Sciatic nerve (tissue), 2 donors: ENCODE results near the gene ABTB2. TPM values are rescaled to one million over a fixed set of nuclear protein-coding genes. Genes with fewer than 3 reads are reported as not detected.

Experiments
- ATAC-seq: fragments of 200-7000 bp; cut with Tn5 transposase; one replicate; pipeline ENCODE4 v1.9.1; 2020; ENCODE audit warnings: mild to moderate bottlenecking, moderate library complexity
- DNase-seq: peaks from one replicate; pipeline ENCODE4 v3.0.0-alpha.2; 2020; ENCODE audit warnings: low spot score
- intact Hi-C: fragments of 100-400 bp; cut with DNase I; formaldehyde crosslinking; loops from one replicate; pipeline ENCODE4 v1.14.2; 2022
- total RNA-seq: library from RNA; stranded (reverse); fragmentation: NEBNext Ultra II Directional; extraction: Animal tissue kit (Norgen Biotek cat#: 25700); gene quantifications from one replicate; pipeline ENCODE4 v1.2.1, GENCODE V29; 2021
- donor health status: DM: no; HTN: no; CAD: no.
- donor health status: DM: no; HTN: no; CAD: no.

Gene ABTB2
- total RNA-seq, 1 donor from 2014 or later = 10.5 TPM

DNA sequence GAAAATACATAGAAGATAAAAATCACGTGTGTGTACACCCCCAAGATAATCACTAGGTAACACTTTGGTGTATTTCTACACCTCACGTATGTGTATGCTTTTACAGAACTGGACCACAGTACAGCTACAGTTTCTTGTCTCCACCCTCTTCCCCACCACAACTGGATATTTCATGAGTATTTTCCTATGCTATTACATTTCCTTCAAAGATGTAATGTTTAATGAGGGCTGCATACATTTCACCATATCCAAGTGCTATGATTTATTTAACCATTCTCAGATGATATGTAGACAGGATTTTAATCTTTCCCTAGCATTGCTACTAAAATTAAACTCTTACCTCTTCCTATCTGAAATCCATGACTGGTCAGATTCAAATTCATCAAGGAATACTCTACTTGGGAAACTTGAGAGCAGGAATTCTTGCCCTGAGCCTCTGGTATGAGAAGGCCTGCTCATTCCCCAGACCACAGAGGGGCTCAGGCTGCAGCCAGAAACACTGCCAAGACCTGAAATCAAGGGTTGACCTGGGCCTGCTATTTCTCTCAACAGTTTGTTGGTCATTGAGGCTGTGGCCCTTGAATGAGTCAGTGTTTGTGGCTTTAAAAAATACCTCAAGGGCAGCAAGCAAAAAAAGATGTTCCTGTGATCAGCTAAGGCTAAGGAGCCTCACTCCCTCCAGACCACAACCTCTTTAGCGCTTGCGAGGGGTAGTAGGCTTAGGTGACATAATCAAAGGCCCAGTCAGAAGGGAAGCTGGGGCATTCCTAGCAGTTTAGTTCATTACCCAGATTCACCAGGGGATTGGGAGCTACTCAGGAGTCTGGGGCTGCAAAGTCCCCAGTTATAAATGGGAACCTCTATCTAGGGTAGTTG, 55.5 kb downstream of the ABTB2 start:
- no peak for ATAC-seq

DNA sequence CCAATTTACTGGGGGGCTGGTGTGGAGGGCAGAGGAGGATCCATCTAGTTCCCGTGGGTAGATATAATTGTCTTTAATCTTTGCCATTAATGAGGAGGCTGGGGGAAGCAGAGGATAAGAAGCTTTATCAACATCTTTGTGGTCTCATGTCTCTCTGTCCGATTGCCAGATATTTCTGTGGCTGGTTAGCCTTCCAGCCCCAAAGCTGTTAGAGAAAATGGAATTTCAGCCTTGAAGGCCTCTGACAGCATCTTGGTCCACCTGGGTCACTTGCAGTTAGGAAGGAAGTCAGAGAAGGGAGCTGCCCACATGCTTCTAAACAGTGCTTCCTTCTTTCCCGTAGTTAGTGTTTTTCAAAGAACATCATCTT, 56.9 kb downstream of the ABTB2 start:
- ATAC-seq (no peak), DNase-seq (no peak)
- intact Hi-C loops = no loop called here

More for the DNA sequence above, 55.5 kb downstream of the ABTB2 start:
- no peak for DNase-seq
- intact Hi-C loops = no loop called here

DNA sequence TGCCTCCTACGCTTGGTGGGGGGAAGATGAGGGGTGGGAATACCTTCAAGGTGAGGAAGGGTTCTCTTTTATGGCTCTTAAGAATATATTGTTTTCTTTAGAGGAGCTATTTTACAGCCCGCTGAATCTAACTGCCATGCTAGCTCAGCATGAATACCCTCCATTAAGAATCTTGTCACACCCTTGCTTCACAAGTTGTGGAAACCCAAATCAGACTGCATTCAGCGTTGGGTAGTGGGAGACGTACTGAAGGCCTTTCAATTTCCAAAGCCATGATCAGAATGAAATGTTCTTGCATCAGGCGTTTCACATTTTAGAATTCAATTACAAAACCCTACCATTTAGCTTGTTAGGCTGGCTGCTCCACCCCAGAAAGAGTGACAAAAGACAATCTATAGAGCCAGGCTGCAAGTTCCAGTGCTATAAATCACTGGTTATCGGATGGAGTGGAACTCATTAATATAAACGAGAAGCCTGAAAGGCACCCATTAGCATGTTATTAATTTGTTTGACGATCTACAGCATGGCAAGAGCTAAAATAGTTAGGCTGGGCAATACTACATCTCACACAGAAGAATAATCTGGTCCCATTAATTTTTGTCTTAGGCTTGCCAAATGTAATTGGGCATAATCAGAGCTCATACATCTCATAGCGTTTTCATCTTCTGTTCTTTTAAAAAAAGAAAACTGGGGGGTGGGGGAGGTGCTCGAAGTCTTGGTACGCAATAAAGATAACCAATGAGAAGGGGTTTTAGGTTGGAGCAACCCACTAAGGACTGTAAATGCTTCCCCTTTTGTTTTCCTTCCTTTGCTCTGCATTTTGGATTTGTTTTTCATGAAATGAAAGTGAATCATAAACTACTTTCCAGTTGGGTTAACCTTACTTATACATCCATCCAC, 57.5 kb downstream of the ABTB2 start:
- no peak for ATAC-seq
- intact Hi-C loops = no loop called here
- DNase-seq = no peak

DNA sequence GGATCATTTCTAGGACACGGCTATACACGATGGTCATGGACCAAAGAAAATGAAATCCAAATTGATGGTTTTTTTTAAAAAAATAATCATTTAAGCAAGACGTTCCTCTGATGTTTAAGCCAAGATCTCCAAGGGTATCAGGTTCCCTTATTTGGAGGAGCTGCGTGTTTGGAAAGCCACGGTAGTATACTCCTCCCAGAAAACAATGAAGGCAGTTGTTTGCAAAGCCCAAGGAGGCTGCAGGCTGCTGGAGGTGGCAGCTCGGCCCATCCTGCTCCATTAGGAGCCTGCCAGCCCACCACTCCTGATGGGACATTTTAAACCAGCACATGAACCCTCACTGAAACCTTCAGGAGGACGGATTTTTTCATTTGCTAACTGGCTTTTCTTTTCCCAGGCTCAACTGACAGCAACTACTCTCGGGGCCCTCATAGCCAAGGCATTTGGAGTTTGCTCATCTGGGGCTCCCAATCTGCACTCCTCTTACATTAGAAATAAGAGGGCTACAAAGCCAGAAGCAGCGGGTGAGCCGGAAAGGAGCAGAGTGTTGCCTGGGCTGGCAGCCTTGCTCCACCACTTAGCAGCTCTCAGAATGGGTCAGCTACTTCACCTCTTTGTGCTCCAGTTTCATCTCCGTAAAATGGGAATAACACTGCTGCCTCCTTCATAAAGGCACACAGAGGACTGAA, 58.4 kb downstream of the ABTB2 start:
- ATAC-seq = peak; percentile 80
- intact Hi-C loops = no loop called here
- DNase-seq = no peak

DNA sequence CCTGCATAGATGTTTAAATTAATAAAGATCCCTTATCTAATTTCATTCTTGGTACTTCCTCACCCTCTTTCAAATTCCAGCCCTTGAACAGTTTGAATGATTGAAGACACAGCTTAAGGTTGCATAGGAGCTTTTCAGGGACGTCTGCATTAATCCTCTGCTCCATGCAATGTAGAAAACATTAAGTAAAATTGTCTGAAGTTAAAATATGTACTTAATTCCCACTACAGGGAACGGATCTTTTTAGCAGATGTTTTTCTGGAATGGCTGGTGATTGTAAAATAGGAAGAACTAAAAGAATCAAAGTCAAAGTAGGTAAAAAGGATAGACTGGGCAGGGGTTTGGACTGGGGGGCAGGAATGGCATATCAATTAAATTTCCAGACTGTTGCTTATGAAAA, 58.9 kb downstream of the ABTB2 start:
- intact Hi-C loops = no loop called here
- no peak for ATAC-seq
- no peak for DNase-seq

DNA sequence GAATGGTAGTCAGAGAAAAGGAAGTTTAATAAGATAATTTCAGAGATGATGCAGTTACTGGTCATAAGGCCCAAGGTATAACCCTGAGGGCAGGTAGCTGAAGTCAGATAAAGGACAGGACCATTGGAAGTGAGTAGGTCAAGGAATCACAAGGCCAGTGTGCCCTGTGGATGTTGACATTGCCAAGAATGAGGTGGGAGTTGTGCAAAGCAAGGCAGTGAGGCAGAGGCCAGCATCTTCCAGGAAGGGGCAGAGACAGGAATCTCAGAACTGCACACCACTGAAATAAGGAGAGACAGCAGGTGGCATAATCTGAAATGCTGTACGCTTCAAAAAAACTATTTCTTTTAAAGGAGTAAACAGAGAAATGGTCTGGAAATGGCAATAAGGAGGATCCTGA, 61.4 kb downstream of the ABTB2 start:
- ATAC-seq (no peak), DNase-seq (no peak)
- intact Hi-C loops = no loop called here

DNA sequence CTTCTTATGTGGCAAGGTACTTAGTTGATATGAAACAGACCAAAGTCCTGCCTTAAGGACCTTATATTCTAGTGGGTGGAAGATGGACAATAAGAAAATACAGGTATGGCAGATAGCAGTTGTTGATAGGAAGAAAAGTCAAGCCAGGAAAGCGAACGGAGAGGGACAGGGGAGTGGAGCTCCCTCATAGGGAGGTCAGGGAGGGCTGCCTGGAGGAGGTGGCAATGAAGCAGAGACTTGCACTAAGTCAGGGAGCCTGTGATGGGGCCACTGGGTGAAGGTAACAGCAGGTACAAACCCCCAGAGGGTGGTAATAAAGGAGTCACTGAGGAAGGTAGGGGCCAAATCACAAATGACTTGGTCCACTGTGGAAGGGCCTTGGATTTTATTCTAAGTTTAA, 65.3 kb downstream of the ABTB2 start:
- intact Hi-C loops = no loop called here
- ATAC-seq = no peak
- DNase-seq = no peak

DNA sequence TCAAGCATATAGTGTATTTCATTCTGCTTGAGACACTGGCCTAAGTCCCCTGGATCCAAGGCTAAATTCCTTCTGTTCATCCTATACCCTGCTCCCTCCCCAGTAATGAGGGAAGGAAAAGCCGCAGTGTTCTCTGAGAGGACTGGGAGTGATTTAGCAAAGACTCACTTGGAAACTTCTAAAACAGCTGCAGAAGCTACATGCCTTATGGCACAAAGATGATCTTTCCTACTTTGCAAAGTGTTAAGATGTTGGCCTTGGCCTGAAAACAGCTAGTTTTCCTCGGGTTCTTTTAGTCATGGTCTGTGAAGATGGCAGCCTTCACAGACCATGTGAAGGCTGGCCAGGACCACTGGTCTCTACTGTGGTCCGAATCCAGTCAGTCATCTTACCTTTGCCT, 65.7 kb downstream of the ABTB2 start:
- no peak for DNase-seq
- intact Hi-C loops = no loop called here

DNA sequence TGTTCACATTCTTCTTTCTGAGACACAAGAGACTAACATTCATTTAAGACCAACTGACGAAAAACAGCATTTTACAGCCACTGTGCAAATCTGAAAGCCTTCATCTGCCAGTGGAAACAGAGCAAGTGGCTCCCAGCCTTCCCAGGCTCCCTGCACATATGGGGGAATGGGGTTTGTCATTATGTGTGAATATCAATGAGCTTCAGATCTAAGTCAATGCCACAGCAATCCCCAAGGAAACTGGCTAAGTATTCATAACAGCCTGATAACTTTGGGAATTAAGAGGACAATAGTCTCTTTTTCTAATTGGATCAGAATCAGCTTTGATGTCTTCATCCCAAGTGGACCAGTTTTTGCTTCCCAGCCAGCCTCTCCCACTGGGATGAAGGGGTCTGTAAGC, 66.9 kb downstream of the ABTB2 start:
- intact Hi-C loops = no loop called here
- ATAC-seq = no peak
- DNase-seq = no peak

More for the DNA sequence above, 65.7 kb downstream of the ABTB2 start:
- no peak for ATAC-seq

DNA sequence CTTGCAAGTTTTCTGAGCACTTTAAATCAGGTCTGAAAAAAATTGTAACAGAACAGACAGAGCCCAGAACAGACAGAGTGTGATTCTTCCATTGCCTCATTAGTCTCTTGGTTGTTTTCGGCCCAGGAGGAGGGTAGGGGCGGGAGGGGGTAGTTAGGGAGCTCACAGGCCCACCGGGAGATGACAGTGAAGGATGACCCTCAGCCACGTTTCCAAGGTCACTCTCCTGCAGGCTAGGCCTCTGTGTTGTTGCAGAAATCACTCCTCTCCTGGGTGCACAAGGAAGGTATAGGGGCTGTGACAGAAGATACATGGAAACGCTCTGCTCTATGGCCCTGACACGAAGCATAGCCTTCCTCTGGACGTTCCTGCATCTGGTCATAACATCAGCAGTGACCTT, 69.3 kb downstream of the ABTB2 start:
- DNase-seq (no peak), ATAC-seq (no peak)
- intact Hi-C loops = no loop called here

DNA sequence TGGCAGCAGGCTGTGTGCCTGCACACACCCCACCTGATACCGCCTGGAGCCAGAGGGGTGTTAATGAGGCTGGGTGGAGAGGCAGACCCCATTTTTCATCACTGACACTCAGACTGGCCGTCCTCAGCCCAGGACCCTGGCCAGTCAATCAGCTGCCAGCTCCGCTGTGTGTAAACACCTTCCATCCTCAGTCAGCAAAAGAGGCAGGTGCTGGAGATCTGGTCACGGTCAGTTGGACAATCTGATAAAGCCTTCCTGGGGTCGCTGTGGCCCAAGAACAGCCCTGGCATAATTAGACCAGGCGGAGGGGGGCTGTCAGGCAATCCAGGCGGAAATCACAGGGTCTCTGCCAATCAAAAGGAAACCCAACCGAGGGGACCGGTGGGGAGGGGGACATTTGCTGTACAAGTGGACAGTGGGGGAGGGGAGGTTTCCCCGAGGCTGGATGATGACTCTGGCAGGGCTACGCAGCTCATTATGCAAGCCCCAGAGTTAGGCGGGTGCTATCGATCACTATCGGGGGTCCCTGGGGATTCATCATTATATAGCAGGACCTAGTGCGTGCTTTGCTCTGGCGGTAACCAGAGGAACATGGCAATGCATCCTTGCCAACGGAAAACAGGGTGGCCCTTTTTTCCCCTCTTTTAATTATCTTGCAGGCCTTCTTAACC, 72.9 kb downstream of the ABTB2 start:
- intact Hi-C loops = no loop called here
- ATAC-seq (no peak), DNase-seq (no peak)

DNA sequence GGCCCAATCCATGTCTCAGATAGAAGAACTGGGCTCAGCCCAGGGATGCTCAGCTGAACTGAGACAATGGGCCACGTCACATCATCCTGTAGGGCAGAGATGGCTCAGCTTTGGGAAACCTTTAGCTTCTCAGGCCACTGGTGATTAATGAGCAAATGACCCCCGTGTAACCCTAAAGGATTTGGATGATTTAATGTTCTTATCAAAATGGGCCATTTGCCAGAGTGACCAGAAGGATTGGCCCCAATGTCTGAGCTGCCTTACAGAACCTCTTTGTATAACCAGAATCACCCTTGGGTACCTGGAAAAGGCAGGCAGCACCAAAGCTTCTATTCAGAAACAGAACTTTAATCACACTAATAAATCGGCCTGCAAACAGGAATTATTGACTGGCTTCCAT, 73.7 kb downstream of the ABTB2 start:
- DNase-seq (no peak), ATAC-seq (no peak)
- intact Hi-C loops = no loop called here

DNA sequence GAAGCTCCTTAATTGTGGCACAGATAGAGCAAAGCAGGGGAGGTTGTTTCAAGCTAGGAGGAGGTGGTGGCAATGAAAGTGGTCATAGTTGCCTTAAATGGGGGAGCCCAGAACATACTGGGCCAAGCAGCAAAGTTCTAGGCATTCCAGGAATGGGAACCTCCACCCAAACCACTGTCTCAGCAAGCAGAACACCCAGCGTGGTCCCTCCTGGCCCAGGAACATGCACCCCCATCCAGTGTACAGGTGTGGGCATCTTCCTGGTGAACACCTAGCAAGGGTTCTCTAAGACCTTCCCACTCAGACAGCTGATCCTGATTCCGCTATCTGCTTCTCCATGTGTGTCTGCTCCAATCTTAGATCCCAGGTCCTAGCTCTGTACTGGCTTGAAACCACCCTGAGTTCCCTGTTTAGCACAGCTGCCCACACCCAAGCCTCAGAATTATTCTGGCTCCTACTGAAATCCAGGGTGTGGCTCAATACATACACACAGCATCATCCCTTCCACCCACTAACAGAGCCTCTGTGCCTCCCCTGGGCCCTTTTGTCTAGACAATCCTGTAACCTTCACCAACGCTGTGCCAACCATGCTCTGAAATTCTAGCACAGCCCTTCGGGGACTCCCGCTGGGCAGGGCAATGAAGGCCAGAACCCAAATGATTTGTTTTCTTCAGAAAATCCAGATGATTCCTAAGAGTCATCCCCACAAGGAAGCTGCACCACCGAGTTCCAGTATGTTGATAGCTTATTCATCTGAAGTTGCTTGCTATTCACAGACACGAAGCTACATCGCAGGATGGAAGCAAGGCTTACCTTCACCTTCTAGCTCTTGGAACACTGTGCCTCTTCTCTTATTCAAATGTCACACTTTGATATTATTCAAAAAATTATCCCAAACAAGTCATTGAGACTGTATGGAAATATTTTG, 76.6 kb downstream of the ABTB2 start:
- intact Hi-C loops = no loop called here
- ATAC-seq (peak; percentile 63), DNase-seq (no peak)

DNA sequence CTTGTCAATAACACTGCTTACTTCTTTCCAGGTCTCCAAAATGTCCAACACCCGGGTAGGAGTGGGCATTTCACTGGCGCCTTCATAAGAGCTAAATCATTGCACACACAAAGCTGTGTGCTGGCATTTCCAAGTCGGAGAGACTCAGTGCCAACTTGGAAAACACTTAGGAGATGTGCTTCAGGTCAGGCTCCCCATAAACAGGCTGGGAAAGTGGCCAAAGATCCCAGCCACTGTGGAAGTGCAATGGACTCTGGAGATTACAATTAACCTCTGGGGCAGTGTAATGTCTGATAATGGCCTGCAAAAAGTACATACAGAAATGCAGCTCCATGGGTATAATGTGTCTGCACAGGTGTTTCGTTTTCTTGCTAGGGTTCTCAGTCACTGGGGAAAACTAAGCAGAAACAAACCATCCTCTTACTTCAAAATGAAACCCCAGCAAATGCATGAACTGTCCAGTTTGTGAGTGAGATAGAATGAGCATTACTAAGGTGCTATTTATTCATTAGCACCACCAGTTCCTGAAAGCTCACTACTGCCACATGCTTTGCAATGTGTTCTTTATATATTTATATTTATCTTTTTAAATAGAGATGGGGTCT, 79.0 kb downstream of the ABTB2 start:
- ATAC-seq (no peak), DNase-seq (no peak)
- intact Hi-C loops = no loop called here

DNA sequence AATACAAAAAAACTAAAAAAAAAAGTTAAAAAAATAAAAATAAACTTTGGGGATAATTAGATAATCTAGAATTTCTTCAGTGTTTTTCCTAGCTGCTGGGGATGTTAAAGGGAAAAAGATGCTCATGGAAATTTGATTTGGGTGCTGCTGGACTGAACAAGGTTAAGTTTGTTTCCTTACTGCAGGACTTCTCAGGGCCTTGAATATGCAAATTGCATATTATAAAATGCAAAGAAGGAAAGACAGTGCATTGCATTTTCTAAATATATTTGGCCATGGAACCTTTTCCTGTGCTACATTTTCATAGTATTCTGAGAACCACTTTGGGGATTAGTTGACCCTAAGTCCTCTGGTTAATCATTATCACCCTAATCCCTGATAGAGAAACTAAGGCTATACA, 79.6 kb downstream of the ABTB2 start:
- DNase-seq (no peak), ATAC-seq (no peak)
- intact Hi-C loops = no loop called here

DNA sequence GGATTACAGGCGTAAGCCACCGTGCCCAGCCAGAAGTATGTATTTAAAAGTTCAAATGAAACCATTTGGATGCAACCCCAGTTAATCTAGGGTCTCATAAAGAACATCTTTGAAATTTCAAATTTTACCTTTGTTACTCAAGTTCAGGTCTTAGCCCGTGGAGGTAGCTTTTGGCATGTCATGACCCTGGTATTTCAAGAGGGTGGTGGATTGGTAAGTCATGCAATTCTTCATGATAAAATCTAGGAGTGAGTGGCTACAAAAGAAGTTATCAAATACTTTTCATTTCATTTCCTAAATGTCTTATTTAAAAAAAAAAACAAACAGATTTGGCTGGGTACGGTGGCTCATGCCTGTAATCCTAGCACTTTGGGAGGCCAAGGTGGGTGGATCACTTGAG, 80.6 kb downstream of the ABTB2 start:
- intact Hi-C loops = no loop called here
- no peak for DNase-seq
- ATAC-seq = no peak

DNA sequence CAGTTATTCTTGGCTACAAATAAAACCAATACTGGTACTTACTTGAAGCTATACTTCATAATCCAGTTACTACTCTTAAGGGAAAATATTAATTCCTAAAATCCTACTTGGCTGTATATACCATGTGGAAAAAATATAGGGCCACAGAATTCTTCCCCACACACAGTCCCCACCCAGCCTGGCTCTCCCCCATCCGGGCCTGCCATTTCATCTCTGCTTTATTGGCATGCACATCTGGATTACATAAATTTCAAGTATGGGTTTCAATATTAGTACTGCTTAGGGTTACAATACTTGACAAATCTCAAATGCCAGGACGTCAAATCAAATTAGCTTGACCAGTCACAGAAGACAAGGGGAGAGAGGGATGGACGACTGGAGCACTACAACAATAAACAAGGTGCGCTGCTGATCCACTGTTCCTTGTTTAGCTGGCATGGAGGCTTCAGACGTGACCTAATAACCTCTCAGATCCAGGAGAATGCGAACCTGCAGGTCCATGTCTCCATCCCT, 81.4 kb downstream of the ABTB2 start:
- DNase-seq (no peak), ATAC-seq (no peak)
- intact Hi-C loops = no loop called here

DNA sequence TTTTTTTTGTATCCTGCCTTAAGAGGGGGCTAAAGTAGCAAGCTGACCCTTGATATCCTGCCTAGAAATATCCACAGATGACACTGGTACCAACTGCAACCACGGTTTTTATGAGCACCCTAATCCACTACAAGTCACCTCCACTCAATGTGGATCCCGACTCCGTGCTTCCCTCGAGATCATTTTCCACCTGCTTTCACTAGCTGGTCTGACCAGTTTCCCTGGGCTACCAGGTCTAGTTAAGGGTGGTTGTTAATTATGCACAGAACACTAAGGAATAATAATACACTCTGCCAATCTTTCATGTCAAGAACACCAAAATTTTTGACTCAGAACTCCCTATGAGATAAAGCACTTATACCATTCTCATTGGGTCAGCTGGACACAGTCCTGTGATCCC, 82.3 kb downstream of the ABTB2 start:
- DNase-seq (no peak), ATAC-seq (no peak)
- intact Hi-C loops = no loop called here
